Measurements from ENCODE around the gene MYEF2. TPM values are rescaled to one million over a fixed set of nuclear protein-coding genes. Genes with fewer than 3 reads are reported as not detected.

The MYEF2 gene
- total and polyA plus RNA-seq, 2 donors (not counting 3 experiments of a cell fraction or from before 2014, with no cell fraction given) = 11.6 to 54.8 TPM

DNA sequence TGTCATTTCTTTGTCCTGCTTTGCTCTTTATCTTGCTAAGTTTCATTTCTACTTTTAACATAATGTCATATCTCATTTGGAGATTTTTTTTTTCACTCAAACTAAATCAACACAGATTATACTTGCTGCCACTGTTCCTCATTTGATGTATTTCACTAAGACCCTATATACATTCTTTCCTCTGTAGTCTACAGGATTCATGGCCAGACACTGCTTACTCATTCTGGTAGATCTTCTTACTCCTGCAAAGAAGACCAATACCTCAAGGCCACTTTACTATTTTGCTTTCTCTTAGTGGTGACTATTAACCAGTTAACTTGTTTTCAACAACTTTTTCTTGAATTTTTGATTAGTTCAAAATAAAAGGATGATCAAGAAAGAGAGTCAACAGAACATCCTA is 30.7 kb downstream of the MYEF2 start:
- no peak overlapping the region for H3K4me2 ChIP-seq (ENCODE audit: insufficient read depth, low read length)
- H3K4me3 ChIP-seq (replicated peaks in 1 of 3; ENCODE audit: insufficient read depth in 1 of 3, low read depth in 1 of 3, low read length in 3 of 3) = no peak overlapping the region
- no peak overlapping the region for H2AFZ ChIP-seq (ENCODE audit: low read depth, low read length)
- H3K9me3 ChIP-seq (replicated peaks; ENCODE audit: control insufficient read depth, insufficient read depth, low read length) = no peaks in the 10 kb centered on the region
- no peak overlapping the region for H3K27ac ChIP-seq (ENCODE audit: insufficient read depth, low read depth, low read length)
- H3K36me3 ChIP-seq (ENCODE audit: control insufficient read depth in 2 of 2, extremely low read depth in 1 of 2, insufficient read depth in 2 of 2, low read length in 2 of 2) = peaks cover 0 to 12% of the 10 kb centered on the region in 2 experiments
- H3K9ac ChIP-seq (replicated peaks; ENCODE audit: extremely low read depth, insufficient read depth, low read length) = no peak overlapping the region
- TF ChIP-seq EZH2 (IDR thresholded peaks at IDR 0.05; ENCODE audit: borderline replicate concordance, low read depth, low read length, severe bottlenecking) (no peak), MAX (IDR thresholded peaks at IDR 0.05; ENCODE audit: insufficient read depth, insufficient read length) (no peak), MYC (IDR thresholded peaks at IDR 0.05; ENCODE audit: low read depth, low read length) (no peak), POLR2A (IDR thresholded peaks at IDR 0.05; ENCODE audit: low read depth, low read length) (no peak), FOS (IDR thresholded peaks at IDR 0.05; ENCODE audit: borderline replicate concordance, insufficient read depth, low read length) (no peak), POLR2AphosphoS5 (IDR thresholded peaks at IDR 0.05; ENCODE audit: insufficient read depth, low read depth, low read length) (no peak), JUN (IDR thresholded peaks at IDR 0.05; ENCODE audit: borderline replicate concordance, insufficient read depth, insufficient read length, low read depth) (no peak), GATA2 (IDR thresholded peaks at IDR 0.05; ENCODE audit: insufficient read depth, insufficient read length, low read depth, low read length) (no peak)
- TF ChIP-seq, protein P1, sequence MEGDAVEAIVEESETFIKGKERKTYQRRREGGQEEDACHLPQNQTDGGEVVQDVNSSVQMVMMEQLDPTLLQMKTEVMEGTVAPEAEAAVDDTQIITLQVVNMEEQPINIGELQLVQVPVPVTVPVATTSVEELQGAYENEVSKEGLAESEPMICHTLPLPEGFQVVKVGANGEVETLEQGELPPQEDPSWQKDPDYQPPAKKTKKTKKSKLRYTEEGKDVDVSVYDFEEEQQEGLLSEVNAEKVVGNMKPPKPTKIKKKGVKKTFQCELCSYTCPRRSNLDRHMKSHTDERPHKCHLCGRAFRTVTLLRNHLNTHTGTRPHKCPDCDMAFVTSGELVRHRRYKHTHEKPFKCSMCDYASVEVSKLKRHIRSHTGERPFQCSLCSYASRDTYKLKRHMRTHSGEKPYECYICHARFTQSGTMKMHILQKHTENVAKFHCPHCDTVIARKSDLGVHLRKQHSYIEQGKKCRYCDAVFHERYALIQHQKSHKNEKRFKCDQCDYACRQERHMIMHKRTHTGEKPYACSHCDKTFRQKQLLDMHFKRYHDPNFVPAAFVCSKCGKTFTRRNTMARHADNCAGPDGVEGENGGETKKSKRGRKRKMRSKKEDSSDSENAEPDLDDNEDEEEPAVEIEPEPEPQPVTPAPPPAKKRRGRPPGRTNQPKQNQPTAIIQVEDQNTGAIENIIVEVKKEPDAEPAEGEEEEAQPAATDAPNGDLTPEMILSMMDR (IDR thresholded peaks at IDR 0.05; ENCODE audit: extremely low read depth in 1 of 2, insufficient read depth in 1 of 2, low read depth in 1 of 2, low read length in 2 of 2) = no peak
- peaks cover 43% of the 10 kb centered on the region for H3K4me1 ChIP-seq (ENCODE audit: control insufficient read depth, extremely low read depth, insufficient read depth, low read length)
- intact Hi-C loops (cut with micrococcal nuclease) = no loop called here
- dilution Hi-C loops (cut with MboI; ENCODE audit: extremely low pct_ligation_motif_present, low sequenced_read_pairs) = no loop called here
- no peaks in the 10 kb centered on the region for H3K9me1 ChIP-seq (replicated peaks; ENCODE audit: control insufficient read depth, extremely low read depth, insufficient read depth, low read length)
- no peaks in the 10 kb centered on the region for H3K27me3 ChIP-seq (ENCODE audit: control insufficient read depth in 2 of 2, insufficient read depth in 2 of 2, low read length in 2 of 2)
- no peaks in the 10 kb centered on the region for H4K20me1 ChIP-seq (replicated peaks; ENCODE audit: control insufficient read depth, extremely low read depth, insufficient read depth, low read length)
- DNase-seq (ENCODE audit: low read depth, low spot score) (no peak), FAIRE-seq (no peak)
- CTCF ChIA-PET = interaction anchor here (1.5 kb wide), 1 partner anchor 13 kb away, joined by 3 read pairs; no protein-coding TSS in a partner anchor
- no TSS peak for BruUV-seq (replicated peaks)
- POLR2A ChIA-PET = no interaction called here
- no peaks in the 10 kb centered on the region for H3K79me2 ChIP-seq (ENCODE audit: control insufficient read depth, insufficient read depth, low read length)
